GM12801 (cell line): Measurements from ENCODE around the gene APOA4.

ENCODE experiments used
- CTCF ChIP-seq: IDR thresholded peaks from one replicate; pipeline ENCODE4 v1.5.1; 2011; ENCODE audit warnings: control low read depth; ENCODE audit not compliant: insufficient read length; ENCODE audit errors: extremely low read depth

APOA4 gene

GRCh38 chr11:116792144-116792868 is 30.8 kb downstream of the APOA4 start:
- TF ChIP-seq CTCF = no peak

GRCh38 chr11:116791813-116792143 is 31.3 kb downstream of the APOA4 start, which contains the start of gene APOA5:
TSS of gene APOA5 (minus strand) at chr11:116791879. CDS start at chr11:116791860, 19 bp downstream.
- no peak for TF ChIP-seq CTCF

- TF ChIP-seq CTCF = no peak
Measured at GRCh38 chr11:116791002-116791812, 31.9 kb downstream of the APOA4 start.

DNA sequence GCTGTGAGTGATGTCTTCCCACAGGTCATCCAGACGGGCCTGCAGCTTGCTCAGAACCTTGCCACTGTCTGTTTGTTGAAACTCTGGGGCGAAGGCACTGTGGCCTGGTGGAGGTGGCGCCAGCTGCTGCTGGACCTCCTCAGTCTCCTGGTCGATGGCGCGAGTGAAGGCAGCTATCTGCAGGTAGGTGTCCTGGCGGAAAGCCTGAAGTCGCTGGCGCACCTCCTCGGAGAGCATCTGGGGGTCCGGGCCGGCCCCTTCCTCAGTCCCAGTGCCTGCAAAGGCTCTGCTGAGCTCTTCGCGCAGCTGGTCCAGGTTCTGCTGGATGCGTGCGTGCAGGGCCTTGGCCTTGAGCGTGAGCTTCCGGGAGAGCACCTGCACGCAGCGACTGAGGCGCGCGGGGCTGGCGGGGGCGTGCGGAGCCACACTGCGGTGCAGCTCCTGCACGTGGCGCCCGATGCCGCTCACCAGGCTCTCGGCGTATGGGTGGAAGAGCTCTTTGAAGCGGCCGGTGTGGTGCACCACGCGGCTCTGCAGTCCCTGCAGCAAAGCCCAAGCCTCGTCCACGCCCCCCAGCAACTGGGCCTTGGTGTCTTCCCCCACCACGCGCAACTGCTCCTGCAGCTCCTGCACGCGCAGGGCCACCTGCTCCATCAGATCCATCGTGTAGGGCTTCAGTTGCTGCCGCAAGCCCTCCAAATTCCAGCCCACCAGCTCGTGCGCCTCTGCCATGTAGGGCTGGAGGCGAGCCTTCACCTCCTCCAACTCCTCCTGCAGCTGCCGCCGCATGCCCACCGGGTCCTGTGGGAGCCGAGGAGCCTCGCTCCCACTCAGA is 32.7 kb downstream of the APOA4 start:
- no peak for TF ChIP-seq CTCF

DNA sequence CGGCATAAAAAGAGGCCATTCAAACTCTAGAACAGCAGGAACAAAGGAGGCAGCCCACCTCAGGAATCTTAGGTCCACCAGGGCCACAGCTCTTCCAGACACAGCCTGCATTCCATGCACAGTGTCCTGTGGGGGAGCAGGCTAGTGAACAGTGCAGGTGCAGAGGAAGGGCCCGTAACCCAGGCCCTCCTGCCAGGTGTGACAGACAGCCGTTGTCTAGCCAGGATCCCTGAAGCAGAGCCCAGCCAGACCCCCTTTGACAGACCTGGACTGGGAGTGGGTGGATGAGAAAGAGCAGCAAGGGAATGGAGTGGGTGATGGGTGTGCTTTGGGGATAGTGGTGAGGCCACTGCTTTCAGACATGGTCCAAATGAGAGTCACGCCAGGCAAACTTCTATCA is 34.1 kb downstream of the APOA4 start:
- TF ChIP-seq CTCF = no peak

- no peak for TF ChIP-seq CTCF
Measured at GRCh38 chr11:116788534-116788933, 34.6 kb downstream of the APOA4 start.
